GM23248 (cell line): ENCODE measurements around the gene CASKIN1. TPM values are rescaled to one million over a fixed set of nuclear protein-coding genes. Genes with fewer than 3 reads are reported as not detected.

Source experiments
- DNase-seq: peaks from one replicate; pipeline ENCODE4 v3.0.0-alpha.2; 2015
- H2AFZ ChIP-seq: fragments of 200-600 bp; sonication (generic); 2 replicates; pipeline ENCODE4 v1.6.1; 2016; ENCODE audit warnings: antibody characterized with exemption
- H3F3A ChIP-seq: fragments of 200-600 bp; sonication (generic); 2 replicates; pipeline ENCODE4 v1.6.1; 2016; ENCODE audit warnings: mild to moderate bottlenecking, antibody characterized with exemption, mixed run types; ENCODE audit not compliant: insufficient read depth
- H3K27ac ChIP-seq: fragments of 200-600 bp; sonication (generic); 2 replicates; pipeline ENCODE4 v1.5.1; 2016; ENCODE audit warnings: mild to moderate bottlenecking
- H3K27me3 ChIP-seq: fragments of 200-600 bp; sonication (generic); replicated peaks from 2 replicates; pipeline ENCODE4 v1.6.1; 2016; ENCODE audit warnings: mild to moderate bottlenecking; ENCODE audit not compliant: insufficient read depth
- H3K36me3 ChIP-seq: fragments of 200-600 bp; sonication (generic); 2 replicates; pipeline ENCODE4 v1.6.1; 2016; ENCODE audit warnings: low read depth, mild to moderate bottlenecking
- H3K4me1 ChIP-seq: fragments of 200-600 bp; sonication (generic); 2 replicates; pipeline ENCODE4 v1.6.1; 2016; ENCODE audit warnings: mild to moderate bottlenecking; ENCODE audit not compliant: insufficient read depth
- H3K4me2 ChIP-seq: fragments of 200-600 bp; sonication (generic); one replicate; pipeline ENCODE4 v1.6.1; 2016; ENCODE audit warnings: mild to moderate bottlenecking; ENCODE audit not compliant: unreplicated experiment
- H3K4me3 ChIP-seq: fragments of 200-600 bp; sonication (generic); 2 replicates; pipeline ENCODE4 v1.5.1; 2016; ENCODE audit warnings: mild to moderate bottlenecking
- H3K79me2 ChIP-seq: fragments of 200-600 bp; sonication (generic); 2 replicates; pipeline ENCODE4 v1.6.1; 2016; ENCODE audit warnings: mild to moderate bottlenecking; ENCODE audit not compliant: insufficient read depth
- H3K9ac ChIP-seq: fragments of 200-600 bp; sonication (generic); 2 replicates; pipeline ENCODE4 v1.6.1; 2016; ENCODE audit warnings: mild to moderate bottlenecking
- H3K9me2 ChIP-seq: fragments of 200-600 bp; sonication (generic); 2 replicates; pipeline ENCODE4 v1.6.1; 2016; ENCODE audit warnings: mixed run types, mild to moderate bottlenecking, moderate library complexity; ENCODE audit not compliant: insufficient read depth
- H3K9me3 ChIP-seq: fragments of 200-600 bp; sonication (generic); one replicate; pipeline ENCODE4 v1.6.1; 2017; ENCODE audit warnings: low read depth
- H4K20me1 ChIP-seq: fragments of 200-600 bp; sonication (generic); 2 replicates; pipeline ENCODE4 v1.6.0; 2016; ENCODE audit not compliant: insufficient read depth
- EZH2 ChIP-seq: fragments of 200-600 bp; sonication (generic); IDR thresholded peaks from 2 replicates; pipeline ENCODE4 v1.6.1; 2018; ENCODE audit warnings: antibody characterized with exemption, mild to moderate bottlenecking; ENCODE audit not compliant: insufficient read depth, poor library complexity, severe bottlenecking
- EZH2phosphoT487 ChIP-seq: fragments of 200-600 bp; sonication (generic); IDR thresholded peaks from 2 replicates; pipeline ENCODE4 v1.6.1; 2018; ENCODE audit warnings: antibody characterized with exemption, moderate library complexity, mild to moderate bottlenecking, low read depth; ENCODE audit not compliant: insufficient read depth
- WGBS, 2 experiments: methylation state at CpG; one replicate each; pipeline ENCODE4 v1.1.6; 2015 to 2017; ENCODE audit warnings: low lambda C conversion rate in 2 of 2, low coverage in 1 of 2; ENCODE audit errors: missing lambda C conversion rate in 2 of 2; 5-methylcytosine and 5-hydroxymethylcytosine counted together
- in situ Hi-C: fragments of 300-500 bp; cut with MboI; formaldehyde crosslinking; loops from 2 replicates; pipeline ENCODE4 v1.15.0; 2020
- polyA plus RNA-seq: library from polyadenylated mRNA; unstranded; fragments of >200 nt; fragmentation: Nextera tagmentation; extraction: Ambion mirVana; gene quantifications from 2 replicates; pipeline ENCODE4 v1.2.1, GENCODE V29; 2016
- total RNA-seq: library from RNA; depleted of rRNA; stranded (reverse); fragments of >200 nt; shearing (Covaris generic); gene quantifications from 2 replicates; pipeline ENCODE4 v1.2.3, GENCODE V29; 2014

CASKIN1 gene
- total and polyA plus RNA-seq, 2 experiments from 2014 or later: not detected

GRCh38 chr16:2236337-2237101, 40.1 kb upstream of the CASKIN1 start, which contains the start of gene DNASE1L2:
DNASE1L2 (plus strand) TSS chr16:2236444; CDS start chr16:2236817, 373 bp downstream.
- peak; percentile 76 for DNase-seq
- Histone ChIP-seq H3K4me2 (peak within 1 kb of the TSS; percentile 53), H3K9me2 (no peaks in the 10 kb centered on the region), H3K36me3 (no peaks in the 10 kb centered on the region), H3K4me1 (no peaks in the 10 kb centered on the region), H3K4me3 (peak within 1 kb of the TSS; percentile 53), H2AFZ (no peak within 1 kb of the TSS), H3K79me2 (no peaks in the 10 kb centered on the region), H3K27me3 (no peaks in the 10 kb centered on the region), H4K20me1 (no peaks in the 10 kb centered on the region), H3K27ac (no peak within 1 kb of the TSS), H3K9me3 (no peaks in the 10 kb centered on the region), H3K9ac (peak within 1 kb of the TSS; percentile 9), H3F3A (no peaks in the 10 kb centered on the region)
- WGBS, 2 experiments: 3 to 4% methylated on average over 40 to 48 of the region's 64 CpGs
- in situ Hi-C loops: no loop called here
- no peak for TF ChIP-seq EZH2
- no peak for TF ChIP-seq EZH2phosphoT487

- Histone ChIP-seq H3K9me3 (no peaks in the 10 kb centered on the region), H3F3A (no peaks in the 10 kb centered on the region), H3K27ac (no peak overlapping the region), H3K4me1 (no peaks in the 10 kb centered on the region), H3K27me3 (no peaks in the 10 kb centered on the region), H3K4me3 (no peak overlapping the region), H3K36me3 (no peaks in the 10 kb centered on the region), H2AFZ (no peak overlapping the region), H3K9me2 (no peaks in the 10 kb centered on the region), H3K79me2 (no peaks in the 10 kb centered on the region), H3K9ac (no peak overlapping the region), H3K4me2 (no peak overlapping the region), H4K20me1 (no peaks in the 10 kb centered on the region)
- in situ Hi-C loops: no loop called here
- 52 to 55% methylated on average over 12 to 19 of the region's 19 CpGs for WGBS, 2 experiments
- TF ChIP-seq EZH2phosphoT487: no peak
- no peak for TF ChIP-seq EZH2
- DNase-seq: no peak
Observed at GRCh38 chr16:2235695-2236336, 39.4 kb upstream of the CASKIN1 start.

DNA sequence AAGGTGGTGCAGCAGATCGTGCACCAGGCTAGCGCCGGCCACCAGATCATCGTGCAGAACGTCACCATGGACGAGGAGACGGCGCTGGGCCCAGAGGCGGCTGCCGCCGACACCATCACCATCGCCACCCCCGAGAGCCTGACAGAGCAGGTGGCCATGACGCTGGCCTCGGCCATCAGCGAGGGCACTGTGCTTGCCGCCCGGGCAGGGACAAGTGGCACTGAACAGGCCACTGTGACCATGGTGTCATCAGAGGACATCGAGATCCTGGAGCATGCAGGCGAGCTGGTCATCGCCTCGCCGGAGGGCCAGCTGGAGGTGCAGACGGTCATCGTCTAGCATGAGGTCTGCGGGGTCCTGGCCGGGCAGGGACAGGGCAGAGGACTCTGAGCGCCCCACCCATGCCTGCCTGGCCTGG, 38.8 kb upstream of the CASKIN1 start:
- TF ChIP-seq EZH2 (no peak), EZH2phosphoT487 (no peak)
- Histone ChIP-seq H3K9ac (no peak overlapping the region), H3F3A (no peaks in the 10 kb centered on the region), H3K27ac (no peak overlapping the region), H3K27me3 (no peaks in the 10 kb centered on the region), H3K79me2 (no peaks in the 10 kb centered on the region), H3K4me1 (no peaks in the 10 kb centered on the region), H4K20me1 (no peaks in the 10 kb centered on the region), H3K4me2 (no peak overlapping the region), H3K9me3 (no peaks in the 10 kb centered on the region), H3K36me3 (no peaks in the 10 kb centered on the region), H3K9me2 (no peaks in the 10 kb centered on the region), H3K4me3 (no peak overlapping the region), H2AFZ (no peak overlapping the region)
- 93% methylated on average over 27 to 28 of the region's 28 CpGs for WGBS, 2 experiments
- DNase-seq: no peak
- in situ Hi-C loops: no loop called here

- H3K4me1 ChIP-seq: no peaks in the 10 kb centered on the region
- TF ChIP-seq EZH2phosphoT487 (no peak), EZH2 (no peak)
- no peak overlapping the region for H2AFZ ChIP-seq
- no peak overlapping the region for H3K27ac ChIP-seq
- no peak overlapping the region for H3K4me3 ChIP-seq
- DNase-seq: no peak
- H3K36me3 ChIP-seq: no peaks in the 10 kb centered on the region
- H4K20me1 ChIP-seq: no peaks in the 10 kb centered on the region
- H3K9me2 ChIP-seq: no peaks in the 10 kb centered on the region
- H3K9ac ChIP-seq: no peak overlapping the region
- H3F3A ChIP-seq: no peaks in the 10 kb centered on the region
- 81 to 90% methylated on average over 8 to 17 of the region's 18 CpGs for WGBS, 2 experiments
- no peaks in the 10 kb centered on the region for H3K79me2 ChIP-seq
- in situ Hi-C loops: no loop called here
- H3K9me3 ChIP-seq: no peaks in the 10 kb centered on the region
- H3K4me2 ChIP-seq: no peak overlapping the region
- no peaks in the 10 kb centered on the region for H3K27me3 ChIP-seq
Observed at GRCh38 chr16:2234813-2235170, 38.4 kb upstream of the CASKIN1 start.
